IMR-90 (cell line): Measurements from ENCODE around the gene BRCC3. TPM values are rescaled to one million over a fixed set of nuclear protein-coding genes. Genes with fewer than 3 reads are reported as not detected.
"Not testable (repeated sequence)": the region's sequence is repeated elsewhere in the genome, so short reads cannot be mapped to it uniquely, and the experiment has no call there.

Experiments
- ATAC-seq: fragments of 200-7000 bp; cut with Tn5 transposase; 2 replicates; pipeline ENCODE4 v1.9.1; 2020; ENCODE audit warnings: low read depth, mild to moderate bottlenecking, moderate library complexity
- BruUV-seq: library from RNA; stranded (reverse); fragments of 400-500 nt; replicated peaks from 2 replicates; lab custom pipeline; 2021; lab: Mats Ljungman, UMichigan
- CTCF ChIA-PET: fragments of 300-600 bp; formaldehyde crosslinking; extraction: SDS; loops from one replicate; lab custom pipeline; 2021; ENCODE audit warnings: antibody characterized with exemption; lab: Yijun Ruan, JAX
- POLR2A ChIA-PET: fragments of 300-600 bp; sonication (Branson Sonifier 250); formaldehyde crosslinking; loops from one replicate; lab custom pipeline; 2022; ENCODE audit warnings: antibody characterized with exemption; ENCODE audit not compliant: unreplicated experiment; lab: Charles Lee
- DNase-seq: peaks from one replicate; pipeline ENCODE4 v3.0.0; 2013
- H2AFZ ChIP-seq: replicated peaks from 2 replicates; pipeline ENCODE3; 2013; ENCODE audit warnings: low read length, mild to moderate bottlenecking; ENCODE audit not compliant: poor library complexity
- H2AK5ac ChIP-seq: 2 replicates; pipeline ENCODE4 v1.6.1; 2013; ENCODE audit warnings: low read depth, low read length, inconsistent platforms
- H2AK9ac ChIP-seq: replicated peaks from 2 replicates; pipeline ENCODE3; 2013; ENCODE audit warnings: mild to moderate bottlenecking, low read depth, low read length, moderate library complexity; ENCODE audit not compliant: poor library complexity
- H2BK120ac ChIP-seq: 2 replicates; pipeline ENCODE4 v1.6.1; 2013; ENCODE audit warnings: low read depth, low read length, inconsistent platforms
- H2BK15ac ChIP-seq: 3 replicates; pipeline ENCODE4 v1.6.1; 2013; ENCODE audit warnings: low read depth, low read length, inconsistent platforms
- H2BK20ac ChIP-seq: 2 replicates; pipeline ENCODE4 v1.6.1; 2013; ENCODE audit warnings: low read depth, mild to moderate bottlenecking, inconsistent platforms, low read length, moderate library complexity
- H2BK5ac ChIP-seq: 2 replicates; pipeline ENCODE4 v1.6.1; 2013; ENCODE audit warnings: mild to moderate bottlenecking, low read depth, low read length, inconsistent platforms; ENCODE audit not compliant: poor library complexity, severe bottlenecking
- H3K14ac ChIP-seq: replicated peaks from 2 replicates; pipeline ENCODE4 v1.6.1; 2013; ENCODE audit warnings: low read depth, low read length, inconsistent platforms
- H3K18ac ChIP-seq: 2 replicates; pipeline ENCODE4 v1.6.1; 2013; ENCODE audit warnings: low read depth, low read length, control low read depth
- H3K23ac ChIP-seq: 2 replicates; pipeline ENCODE4 v1.6.1; 2013; ENCODE audit warnings: low read depth, low read length, inconsistent platforms
- H3K27ac ChIP-seq: 2 replicates; pipeline ENCODE4 v1.5.1; 2013; ENCODE audit warnings: mild to moderate bottlenecking, control low read depth, low read length; ENCODE audit not compliant: insufficient read depth
- H3K27me3 ChIP-seq: 2 replicates; pipeline ENCODE4 v1.6.1; 2013; ENCODE audit warnings: low read length; ENCODE audit not compliant: control insufficient read depth, insufficient read depth
- H3K36me3 ChIP-seq: 2 replicates; pipeline ENCODE4 v1.6.1; 2013; ENCODE audit warnings: low read length, mixed read lengths; ENCODE audit not compliant: control insufficient read depth, insufficient read depth
- H3K4ac ChIP-seq: 2 replicates; pipeline ENCODE4 v1.6.1; 2013; ENCODE audit warnings: low read depth, low read length, inconsistent platforms
- H3K4me1 ChIP-seq: 2 replicates; pipeline ENCODE4 v1.6.1; 2013; ENCODE audit warnings: low read length, mixed read lengths; ENCODE audit not compliant: control insufficient read depth, insufficient read depth
- H3K4me2 ChIP-seq: 2 replicates; pipeline ENCODE4 v1.6.1; 2013; ENCODE audit warnings: low read depth, mild to moderate bottlenecking, control low read depth, low read length, moderate library complexity
- H3K4me3 ChIP-seq: 2 replicates; pipeline ENCODE4 v1.5.1; 2013; ENCODE audit warnings: low read depth, mild to moderate bottlenecking, control low read depth, low read length, moderate library complexity; ENCODE audit not compliant: insufficient read depth
- H3K56ac ChIP-seq: 2 replicates; pipeline ENCODE4 v1.6.1; 2013; ENCODE audit warnings: low read length, inconsistent platforms; ENCODE audit not compliant: insufficient read depth; ENCODE audit errors: extremely low read depth
- H3K79me1 ChIP-seq, 2 experiments: 2 replicates each; pipeline ENCODE4 v1.6.1; 2013; ENCODE audit warnings: low read length in 2 of 2, inconsistent platforms in 1 of 2, low read depth in 1 of 2
- H3K9ac ChIP-seq: 2 replicates; pipeline ENCODE4 v1.6.1; 2013; ENCODE audit warnings: low read depth, low read length, control low read depth
- H3K9me1 ChIP-seq: 2 replicates; pipeline ENCODE4 v1.6.1; 2013; ENCODE audit warnings: low read length, inconsistent platforms; ENCODE audit not compliant: insufficient read depth
- H3K9me3 ChIP-seq: 2 replicates; pipeline ENCODE4 v1.6.1; 2013; ENCODE audit warnings: low read length; ENCODE audit not compliant: control insufficient read depth, insufficient read depth
- H4K20me1 ChIP-seq: 2 replicates; pipeline ENCODE4 v1.6.1; 2013; ENCODE audit warnings: low read length, inconsistent platforms; ENCODE audit not compliant: insufficient read depth
- H4K5ac ChIP-seq: 2 replicates; pipeline ENCODE4 v1.6.1; 2013; ENCODE audit warnings: mild to moderate bottlenecking, low read depth, low read length, control low read depth
- H4K8ac ChIP-seq, 2 experiments: 2 replicates each; pipeline ENCODE4 v1.6.1; 2013; ENCODE audit warnings: low read depth in 2 of 2, low read length in 2 of 2, control low read depth in 1 of 2, inconsistent platforms in 1 of 2
- H4K91ac ChIP-seq: 2 replicates; pipeline ENCODE4 v1.6.1; 2013; ENCODE audit warnings: low read depth, low read length, inconsistent platforms; ENCODE audit not compliant: insufficient read depth
- ELK1 ChIP-seq: fragments of 150-350 bp; IDR thresholded peaks from 2 replicates; pipeline ENCODE4 v1.6.1; 2016; ENCODE audit warnings: low read depth, mild to moderate bottlenecking, low read length, moderate library complexity, borderline replicate concordance
- FOS ChIP-seq: fragments of 150-350 bp; IDR thresholded peaks from 2 replicates; pipeline ENCODE4 v1.6.1; 2016; ENCODE audit warnings: low read depth, low read length
- WGBS, 2 experiments: methylation state at CpG; one replicate each; pipeline versions ENCODE4 v1.1.5 to v1.1.7; 2013; ENCODE audit warnings: missing lambda C conversion rate in 2 of 2; ENCODE audit not compliant: insufficient read length in 1 of 2; ENCODE audit errors: extremely low coverage in 2 of 2; 5-methylcytosine and 5-hydroxymethylcytosine counted together
- dilution Hi-C: fragments of 300-500 bp; cut with HindIII; formaldehyde crosslinking; loops from one replicate; pipeline ENCODE4 v1.14.3; 2018; ENCODE audit warnings: low sequenced_read_pairs; ENCODE audit not compliant: unreplicated experiment
- in situ Hi-C: fragments of 300-500 bp; cut with MboI; formaldehyde crosslinking; loops from 3 replicates; pipeline ENCODE4 v1.14.3; 2019; ENCODE audit warnings: low sequenced_read_pairs, inconsistent platforms, mixed read lengths
- intact Hi-C: fragments of 100-400 bp; cut with micrococcal nuclease; formaldehyde crosslinking; loops from 2 replicates; pipeline ENCODE4 v1.10.0; 2022
- polyA plus RNA-seq, 3 experiments: library from polyadenylated mRNA; depleted of rRNA; stranded (reverse); fragments of >200 nt; gene quantifications; 2 replicates each; pipeline ENCODE4 v1.2.3, GENCODE V29; 2012; ENCODE audit warnings: low replicate concordance in 1 of 3
- total RNA-seq: library from RNA; depleted of rRNA; stranded (reverse); fragments of >200 nt; gene quantifications from 2 replicates; pipeline ENCODE4 v1.2.3, GENCODE V29; 2012

Gene BRCC3
- total and polyA plus RNA-seq, 2 of the 4 experiments (the other 2 are of a cell fraction), result 14.4 to 24.7 TPM

- Histone ChIP-seq H3K9ac (no peak overlapping the region), H4K91ac (no peak overlapping the region), H3K4me2 (no peak overlapping the region), H3K4me1 (no peaks in the 10 kb centered on the region), H2BK5ac (no peak overlapping the region), H2AK5ac (no peak overlapping the region), H4K20me1 (no peaks in the 10 kb centered on the region), H3K36me3 (no peaks in the 10 kb centered on the region), H3K27me3 (no peaks in the 10 kb centered on the region), H3K9me1 (no peaks in the 10 kb centered on the region), H3K79me1 (no peaks in the 10 kb centered on the region), H2AK9ac (no peak overlapping the region), H3K27ac (no peak overlapping the region), H4K8ac (no peak overlapping the region), H3K14ac (no peak overlapping the region), H2BK15ac (no peak overlapping the region), H3K4ac (no peak overlapping the region), H2AFZ (no peak overlapping the region), H2BK120ac (no peak overlapping the region), H4K5ac (no peak overlapping the region), H2BK20ac (no peak overlapping the region), H3K18ac (no peak overlapping the region), H3K23ac (no peak overlapping the region), H3K9me3 (no peaks in the 10 kb centered on the region), H3K56ac (no peak overlapping the region), H3K4me3 (no peak overlapping the region)
- POLR2A ChIA-PET, result no interaction called here
- dilution Hi-C loops (no loop called here), intact Hi-C loops (loop anchor here (5.0 kb wide), 1 partner anchor 228 kb away; no protein-coding TSS in a partner anchor), in situ Hi-C loops (no loop called here)
- TF ChIP-seq FOS (no peak), ELK1 (no peak)
- no peak for DNase-seq
- CTCF ChIA-PET, result no interaction called here
- BruUV-seq, result no TSS peak
- no peak for ATAC-seq
- no CpG with 5 or more reads among the region's 4 CpGs for WGBS, 2 experiments
Observed at GRCh38 chrX:155144926-155145325, 73.6 kb downstream of the BRCC3 start.

GRCh38 chrX:155147612-155148011, 76.3 kb downstream of the BRCC3 start:
- H2BK15ac ChIP-seq, H2AK5ac ChIP-seq, H3K9me3 ChIP-seq, H3K4me3 ChIP-seq, H4K91ac ChIP-seq, H2AK9ac ChIP-seq, H3K36me3 ChIP-seq, in situ Hi-C loops, H2AFZ ChIP-seq, H2BK120ac ChIP-seq, H2BK20ac ChIP-seq, CTCF ChIA-PET, H3K4me2 ChIP-seq, H3K79me1 ChIP-seq, H3K9ac ChIP-seq, H4K20me1 ChIP-seq, H3K4me1 ChIP-seq, H3K4ac ChIP-seq, H3K27me3 ChIP-seq, H3K9me1 ChIP-seq, BruUV-seq, H2BK5ac ChIP-seq, H4K8ac ChIP-seq, DNase-seq, dilution Hi-C loops, H4K5ac ChIP-seq, H3K18ac ChIP-seq, H3K56ac ChIP-seq, ATAC-seq, POLR2A ChIA-PET, H3K14ac ChIP-seq, H3K23ac ChIP-seq, H3K27ac ChIP-seq: not testable (repeated sequence)
- no CpG with 5 or more reads among the region's 6 CpGs for WGBS, 2 experiments
- intact Hi-C loops, result loop anchor here (5.0 kb wide), 1 partner anchor 230 kb away; no protein-coding TSS in a partner anchor
